ENCODE results near the gene EML6.

- TF ChIP-seq, protein P1, sequence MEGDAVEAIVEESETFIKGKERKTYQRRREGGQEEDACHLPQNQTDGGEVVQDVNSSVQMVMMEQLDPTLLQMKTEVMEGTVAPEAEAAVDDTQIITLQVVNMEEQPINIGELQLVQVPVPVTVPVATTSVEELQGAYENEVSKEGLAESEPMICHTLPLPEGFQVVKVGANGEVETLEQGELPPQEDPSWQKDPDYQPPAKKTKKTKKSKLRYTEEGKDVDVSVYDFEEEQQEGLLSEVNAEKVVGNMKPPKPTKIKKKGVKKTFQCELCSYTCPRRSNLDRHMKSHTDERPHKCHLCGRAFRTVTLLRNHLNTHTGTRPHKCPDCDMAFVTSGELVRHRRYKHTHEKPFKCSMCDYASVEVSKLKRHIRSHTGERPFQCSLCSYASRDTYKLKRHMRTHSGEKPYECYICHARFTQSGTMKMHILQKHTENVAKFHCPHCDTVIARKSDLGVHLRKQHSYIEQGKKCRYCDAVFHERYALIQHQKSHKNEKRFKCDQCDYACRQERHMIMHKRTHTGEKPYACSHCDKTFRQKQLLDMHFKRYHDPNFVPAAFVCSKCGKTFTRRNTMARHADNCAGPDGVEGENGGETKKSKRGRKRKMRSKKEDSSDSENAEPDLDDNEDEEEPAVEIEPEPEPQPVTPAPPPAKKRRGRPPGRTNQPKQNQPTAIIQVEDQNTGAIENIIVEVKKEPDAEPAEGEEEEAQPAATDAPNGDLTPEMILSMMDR (conservative IDR thresholded peaks at IDR 0.05; ENCODE audit: low read depth, low read length) = no peak
- no peak for TF ChIP-seq EZH2 (IDR thresholded peaks at IDR 0.05; ENCODE audit: low read length, unreplicated experiment)
Measured at GRCh38 chr2:54776494-54776893, 53.0 kb downstream of the EML6 start.
